PC-9 (cell line): ENCODE measurements around the gene SVOPL.

Source experiments
- CTCF ChIP-seq: fragments of 200-600 bp; sonication (generic); conservative IDR thresholded peaks from 2 replicates; pipeline ENCODE4 v1.6.1; 2017; ENCODE audit warnings: mixed run types, antibody characterized with exemption, mild to moderate bottlenecking, moderate library complexity
- EZH2 ChIP-seq: fragments of 200-600 bp; sonication (generic); IDR thresholded peaks from 2 replicates; pipeline ENCODE4 v1.8.0; 2017; ENCODE audit warnings: antibody characterized with exemption, low read depth

GRCh38 chr7:138738551-138739335 is 37.6 kb upstream of the SVOPL start:
- peak; percentile 99 for TF ChIP-seq CTCF
- no peak for TF ChIP-seq EZH2
